ENCODE measurements around the gene LMX1A. TPM values are rescaled to one million over a fixed set of nuclear protein-coding genes. Genes with fewer than 3 reads are reported as not detected.

Gene LMX1A
- total and polyA plus RNA-seq, 2 of the 13 experiments (the other 11 are each of a cell fraction or from before 2014, with no cell fraction given): 0.07 TPM; not detected in 1

GRCh38 chr1:165392634-165393571, 36.4 kb upstream of the LMX1A start (continued):
- TF ChIP-seq PBX3 (CRISPR knock-in tag; IDR thresholded peaks at IDR 0.05; ENCODE audit: borderline replicate concordance) (no peak), SALL1 (CRISPR knock-in tag; IDR thresholded peaks at IDR 0.05) (0 out of 2 replicates have a peak, but pooled peaks have one; percentile 23), SOX5 (CRISPR knock-in tag; IDR thresholded peaks at IDR 0.05; ENCODE audit: borderline replicate concordance) (no peak), PLRG1 (conservative IDR thresholded peaks at IDR 0.05) (no peak), TP53 (CRISPR knock-in tag; conservative IDR thresholded peaks at IDR 0.05) (no peak), ZNF761 (CRISPR knock-in tag; conservative IDR thresholded peaks at IDR 0.05) (no peak)
- TF ChIP-seq, protein P1, sequence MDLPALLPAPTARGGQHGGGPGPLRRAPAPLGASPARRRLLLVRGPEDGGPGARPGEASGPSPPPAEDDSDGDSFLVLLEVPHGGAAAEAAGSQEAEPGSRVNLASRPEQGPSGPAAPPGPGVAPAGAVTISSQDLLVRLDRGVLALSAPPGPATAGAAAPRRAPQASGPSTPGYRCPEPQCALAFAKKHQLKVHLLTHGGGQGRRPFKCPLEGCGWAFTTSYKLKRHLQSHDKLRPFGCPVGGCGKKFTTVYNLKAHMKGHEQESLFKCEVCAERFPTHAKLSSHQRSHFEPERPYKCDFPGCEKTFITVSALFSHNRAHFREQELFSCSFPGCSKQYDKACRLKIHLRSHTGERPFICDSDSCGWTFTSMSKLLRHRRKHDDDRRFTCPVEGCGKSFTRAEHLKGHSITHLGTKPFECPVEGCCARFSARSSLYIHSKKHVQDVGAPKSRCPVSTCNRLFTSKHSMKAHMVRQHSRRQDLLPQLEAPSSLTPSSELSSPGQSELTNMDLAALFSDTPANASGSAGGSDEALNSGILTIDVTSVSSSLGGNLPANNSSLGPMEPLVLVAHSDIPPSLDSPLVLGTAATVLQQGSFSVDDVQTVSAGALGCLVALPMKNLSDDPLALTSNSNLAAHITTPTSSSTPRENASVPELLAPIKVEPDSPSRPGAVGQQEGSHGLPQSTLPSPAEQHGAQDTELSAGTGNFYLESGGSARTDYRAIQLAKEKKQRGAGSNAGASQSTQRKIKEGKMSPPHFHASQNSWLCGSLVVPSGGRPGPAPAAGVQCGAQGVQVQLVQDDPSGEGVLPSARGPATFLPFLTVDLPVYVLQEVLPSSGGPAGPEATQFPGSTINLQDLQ (CRISPR knock-in tag; IDR thresholded peaks at IDR 0.05): no peak

DNA sequence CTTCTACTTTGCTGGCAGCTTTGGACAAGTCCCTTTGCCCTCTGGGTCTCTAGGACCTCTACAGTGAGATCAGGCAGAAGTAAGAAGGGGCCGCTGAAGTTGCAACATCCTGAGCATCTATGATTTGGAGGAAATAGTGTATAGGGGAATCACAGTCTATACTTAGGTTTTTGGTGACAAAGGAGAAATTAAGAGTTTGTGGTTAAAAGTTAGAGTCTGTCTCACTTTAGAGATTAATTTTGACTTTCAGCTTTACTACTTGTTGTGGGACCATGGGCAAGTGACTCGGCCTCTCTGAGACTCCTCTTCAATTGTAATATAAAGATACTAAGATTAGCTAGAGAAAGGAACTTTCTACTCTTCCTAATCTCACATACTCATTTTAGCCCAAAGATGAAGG, 33.1 kb upstream of the LMX1A start:
- no peak overlapping the region for H3K4me3 ChIP-seq (replicated peaks in 1 of 3; ENCODE audit: insufficient read depth in 1 of 3, low read depth in 2 of 3, low read length in 3 of 3)
- no peak overlapping the region for H3K4me2 ChIP-seq (ENCODE audit: low read depth, low read length)
- no peaks in the 10 kb centered on the region for H3K27me3 ChIP-seq (ENCODE audit: control insufficient read depth in 1 of 2, insufficient read depth in 2 of 2, low read length in 2 of 2)
- H4K20me1 ChIP-seq (ENCODE audit: insufficient read depth, low read length): no peaks in the 10 kb centered on the region
- no TSS peak for BruUV-seq (replicated peaks)
- FAIRE-seq (no peak), DNase-seq (ENCODE audit: low spot score) (no peak), ATAC-seq (no peak)
- H3K79me2 ChIP-seq (ENCODE audit: insufficient read depth, low read length): no peaks in the 10 kb centered on the region
- in situ Hi-C loops (cut with HindIII; ENCODE audit: extremely low pct_ligation_motif_present, low pct_unique_long_range_greater_than_20kb) (no loop called here), intact Hi-C loops (cut with micrococcal nuclease; ENCODE audit: unreplicated experiment) (no loop called here)
- H3K36me3 ChIP-seq (replicated peaks in 1 of 2; ENCODE audit: control insufficient read depth in 1 of 2, insufficient read depth in 2 of 2, low read length in 2 of 2): no peaks in the 10 kb centered on the region
- no peak overlapping the region for H3K9ac ChIP-seq (ENCODE audit: insufficient read depth, low read depth, low read length)
- H3K9me3 ChIP-seq (ENCODE audit: low read length): no peaks in the 10 kb centered on the region
- WGBS (ENCODE audit: low lambda C conversion rate): 3% methylated on average over 2 of the region's 2 CpGs
- ChIA-PET POLR2A (no interaction called here), CTCF (ENCODE audit: low intra/inter-chr PET ratio, low total read pairs) (no interaction called here)
- H2AFZ ChIP-seq (ENCODE audit: low read length): no peak overlapping the region
- no peak for TF ChIP-seq ZNF737 (CRISPR knock-in tag; IDR thresholded peaks at IDR 0.05; ENCODE audit: borderline replicate concordance)
- TF ChIP-seq POGZ (CRISPR knock-in tag; IDR thresholded peaks at IDR 0.05): no peak
- no peak for TF ChIP-seq ZNF354B (CRISPR knock-in tag; IDR thresholded peaks at IDR 0.05)
- no peak for TF ChIP-seq CAMTA2 (CRISPR knock-in tag; IDR thresholded peaks at IDR 0.05; ENCODE audit: borderline replicate concordance)
- TF ChIP-seq NFKB2 (CRISPR knock-in tag; IDR thresholded peaks at IDR 0.05; ENCODE audit: borderline replicate concordance): no peak
- no peak for TF ChIP-seq ZSCAN5A (CRISPR knock-in tag; IDR thresholded peaks at IDR 0.05; ENCODE audit: borderline replicate concordance)
- TF ChIP-seq ZNF274 (CRISPR knock-in tag; IDR thresholded peaks at IDR 0.05): no peak
- TF ChIP-seq ESRRA (CRISPR knock-in tag; IDR thresholded peaks at IDR 0.05; ENCODE audit: low read depth): no peak
- no peak for TF ChIP-seq FOSL2 (CRISPR knock-in tag; IDR thresholded peaks at IDR 0.05)
- no peak for TF ChIP-seq MAFF (IDR thresholded peaks at IDR 0.05; ENCODE audit: low read depth, low read length)
- no peak for TF ChIP-seq ZSCAN21 (CRISPR knock-in tag; IDR thresholded peaks at IDR 0.05; ENCODE audit: borderline replicate concordance)
- TF ChIP-seq ZSCAN20 (CRISPR knock-in tag; IDR thresholded peaks at IDR 0.05; ENCODE audit: borderline replicate concordance): no peak
- H3K4me1 ChIP-seq (ENCODE audit: insufficient read depth, low read length): no peaks in the 10 kb centered on the region
- no peak overlapping the region for H3K27ac ChIP-seq (ENCODE audit: extremely low read length, insufficient read depth, low read length)
